Stimulated activated CD4-positive, alpha-beta T cell treated with anti-CD3 and anti-CD28 coated beads, Interleukin-4, amount 100 ng/mL, for 1 hour (primary cell): ENCODE measurements around the gene ARHGAP15.

ENCODE experiments used
- DNase-seq: peaks from one replicate; pipeline ENCODE4 v3.0.0-alpha.2; 2020

ARHGAP15 gene

GRCh38 chr2:143603846-143604565 is 474.8 kb downstream of the ARHGAP15 start:
- DNase-seq = no peak

GRCh38 chr2:143604566-143604959 is 475.3 kb downstream of the ARHGAP15 start:
- no peak for DNase-seq

- no peak for DNase-seq
Observed at GRCh38 chr2:143607231-143608062, 478.2 kb downstream of the ARHGAP15 start.

GRCh38 chr2:143608063-143608423 is 478.8 kb downstream of the ARHGAP15 start:
- DNase-seq = no peak

- DNase-seq = no peak
Observed at GRCh38 chr2:143608758-143609157, 479.5 kb downstream of the ARHGAP15 start.

GRCh38 chr2:143611336-143611735 is 482.1 kb downstream of the ARHGAP15 start:
- no peak for DNase-seq

GRCh38 chr2:143615562-143615961 is 486.3 kb downstream of the ARHGAP15 start:
- DNase-seq = no peak

- no peak for DNase-seq
Observed at GRCh38 chr2:143616452-143616851, 487.2 kb downstream of the ARHGAP15 start.

- DNase-seq = no peak
Observed at GRCh38 chr2:143617803-143618415, 488.7 kb downstream of the ARHGAP15 start.

GRCh38 chr2:143622106-143622505 is 492.9 kb downstream of the ARHGAP15 start:
- DNase-seq = no peak

GRCh38 chr2:143623231-143623908 is 494.2 kb downstream of the ARHGAP15 start:
- no peak for DNase-seq

- DNase-seq = no peak
Observed at GRCh38 chr2:143623909-143624260, 494.7 kb downstream of the ARHGAP15 start.

- no peak for DNase-seq
Observed at GRCh38 chr2:143629340-143629739, 500.1 kb downstream of the ARHGAP15 start.

- DNase-seq = no peak
Observed at GRCh38 chr2:143632751-143633374, 503.6 kb downstream of the ARHGAP15 start.

- no peak for DNase-seq
Observed at GRCh38 chr2:143633419-143633818, 504.2 kb downstream of the ARHGAP15 start.

GRCh38 chr2:143635302-143635701 is 506.1 kb downstream of the ARHGAP15 start:
- no peak for DNase-seq

- no peak for DNase-seq
Observed at GRCh38 chr2:143635936-143636335, 506.7 kb downstream of the ARHGAP15 start.

- DNase-seq = no peak
Observed at GRCh38 chr2:143640826-143641225, 511.6 kb downstream of the ARHGAP15 start.

GRCh38 chr2:143645921-143646645 is 516.9 kb downstream of the ARHGAP15 start:
- no peak for DNase-seq

- no peak for DNase-seq
Observed at GRCh38 chr2:143649226-143649740, 520.1 kb downstream of the ARHGAP15 start.

GRCh38 chr2:143652692-143653091 is 523.5 kb downstream of the ARHGAP15 start:
- no peak for DNase-seq

- DNase-seq = no peak
Observed at GRCh38 chr2:143668234-143668633, 539.0 kb downstream of the ARHGAP15 start.
